Endothelial cell (in vitro differentiated cells): Measurements from ENCODE around the gene GALNT17. TPM values are rescaled to one million over a fixed set of nuclear protein-coding genes. Genes with fewer than 3 reads are reported as not detected.

ENCODE experiments used
- DNase-seq: peaks from one replicate; pipeline ENCODE4 v3.0.0; 2021; ENCODE audit warnings: low spot score
- H3K27ac Mint-ChIP-seq: one replicate; pipeline ENCODE4 v1.8.0; 2021; ENCODE audit warnings: mixed read lengths, inconsistent platforms; ENCODE audit not compliant: unreplicated experiment
- H3K27me3 Mint-ChIP-seq: one replicate; pipeline ENCODE4 v1.8.0; 2021; ENCODE audit warnings: mild to moderate bottlenecking, moderate library complexity, mixed read lengths, inconsistent platforms; ENCODE audit not compliant: unreplicated experiment
- H3K36me3 Mint-ChIP-seq: one replicate; pipeline ENCODE4 v1.8.0; 2021; ENCODE audit warnings: mild to moderate bottlenecking, low read depth, mixed read lengths, inconsistent platforms; ENCODE audit not compliant: unreplicated experiment
- H3K4me1 Mint-ChIP-seq: one replicate; pipeline ENCODE4 v1.8.0; 2021; ENCODE audit warnings: mild to moderate bottlenecking, mixed read lengths, inconsistent platforms; ENCODE audit not compliant: unreplicated experiment
- H3K4me3 Mint-ChIP-seq: one replicate; pipeline ENCODE4 v1.8.0; 2021; ENCODE audit warnings: mild to moderate bottlenecking, mixed read lengths, inconsistent platforms; ENCODE audit not compliant: unreplicated experiment
- H3K9me3 Mint-ChIP-seq: one replicate; pipeline ENCODE4 v1.8.0; 2021; ENCODE audit warnings: mixed read lengths, inconsistent platforms; ENCODE audit not compliant: unreplicated experiment
- CTCF ChIP-seq: fragments of 200-600 bp; sonication (generic); IDR thresholded peaks from one replicate; pipeline ENCODE4 v1.5.0; 2021; ENCODE audit warnings: antibody characterized with exemption; ENCODE audit not compliant: unreplicated experiment
- total RNA-seq: library from RNA; stranded (reverse); fragmentation: NEBNext Ultra II Directional; extraction: Animal tissue kit (Norgen Biotek cat#: 25700); gene quantifications from one replicate; pipeline ENCODE4 v1.2.1, GENCODE V29; 2021; ENCODE audit not compliant: unreplicated experiment

GALNT17 gene
- total RNA-seq, 1 donor from 2014 or later = 0.38 TPM

- DNase-seq = no peak
- TF ChIP-seq CTCF = no peak
- H3K9me3 Mint-ChIP-seq = no peaks in the 10 kb centered on the region
- no peaks in the 10 kb centered on the region for H3K36me3 Mint-ChIP-seq
- H3K4me3 Mint-ChIP-seq = no peak overlapping the region
- H3K27ac Mint-ChIP-seq = no peak overlapping the region
- no peaks in the 10 kb centered on the region for H3K4me1 Mint-ChIP-seq
- H3K27me3 Mint-ChIP-seq = peaks cover 2% of the 10 kb centered on the region
Observed at GRCh38 chr7:71740174-71740560, 608.2 kb downstream of the GALNT17 start.

- no peak overlapping the region for H3K27ac Mint-ChIP-seq
- no peaks in the 10 kb centered on the region for H3K4me1 Mint-ChIP-seq
- peaks cover 5% of the 10 kb centered on the region for H3K27me3 Mint-ChIP-seq
- no peaks in the 10 kb centered on the region for H3K36me3 Mint-ChIP-seq
- TF ChIP-seq CTCF = no peak
- no peak overlapping the region for H3K4me3 Mint-ChIP-seq
- no peaks in the 10 kb centered on the region for H3K9me3 Mint-ChIP-seq
- no peak for DNase-seq
Observed at GRCh38 chr7:71746006-71746405, 614.1 kb downstream of the GALNT17 start.

- H3K27ac Mint-ChIP-seq = no peak overlapping the region
- H3K9me3 Mint-ChIP-seq = no peaks in the 10 kb centered on the region
- peaks cover 2% of the 10 kb centered on the region for H3K36me3 Mint-ChIP-seq
- TF ChIP-seq CTCF = no peak
- H3K4me3 Mint-ChIP-seq = no peak overlapping the region
- peaks cover 10% of the 10 kb centered on the region for H3K27me3 Mint-ChIP-seq
- DNase-seq = no peak
- no peaks in the 10 kb centered on the region for H3K4me1 Mint-ChIP-seq
Observed at GRCh38 chr7:71750290-71750689, 618.3 kb downstream of the GALNT17 start.

GRCh38 chr7:71752171-71752935, 620.4 kb downstream of the GALNT17 start:
- no peak overlapping the region for H3K27ac Mint-ChIP-seq
- peak; percentile 80 for DNase-seq
- no peaks in the 10 kb centered on the region for H3K4me1 Mint-ChIP-seq
- H3K4me3 Mint-ChIP-seq = no peak overlapping the region
- H3K27me3 Mint-ChIP-seq = peaks cover 11% of the 10 kb centered on the region
- H3K36me3 Mint-ChIP-seq = peaks cover 3% of the 10 kb centered on the region
- H3K9me3 Mint-ChIP-seq = peaks cover 10% of the 10 kb centered on the region
- peak; percentile 84 for TF ChIP-seq CTCF

GRCh38 chr7:71753236-71753635, 621.3 kb downstream of the GALNT17 start:
- DNase-seq = no peak
- H3K36me3 Mint-ChIP-seq = peaks cover 3% of the 10 kb centered on the region
- no peak overlapping the region for H3K27ac Mint-ChIP-seq
- H3K4me1 Mint-ChIP-seq = no peaks in the 10 kb centered on the region
- no peak overlapping the region for H3K4me3 Mint-ChIP-seq
- H3K9me3 Mint-ChIP-seq = peaks cover 10% of the 10 kb centered on the region
- TF ChIP-seq CTCF = no peak
- peaks cover 7% of the 10 kb centered on the region for H3K27me3 Mint-ChIP-seq
